ENCODE data around the gene ZBTB48. TPM values are rescaled to one million over a fixed set of nuclear protein-coding genes. Genes with fewer than 3 reads are reported as not detected.

ZBTB48 gene
- total and polyA plus RNA-seq, 4 donors, result 8.3 to 18.1 (median 13.1) TPM

GRCh38 chr1:6603238-6603914, 23.6 kb downstream of the ZBTB48 start:
- H3K4me3 ChIP-seq (ENCODE audit: low read depth in 1 of 3, low read length in 3 of 3), result peak overlapping the region; percentile 62 to 73 (median 73)
- WGBS, result under 1% methylated on average over 36 of the region's 36 CpGs
- H3K9me3 ChIP-seq (ENCODE audit: control insufficient read depth in 4 of 4, low read length in 3 of 4), result no peaks in the 10 kb centered on the region
- H3K36me3 ChIP-seq (ENCODE audit: control insufficient read depth in 4 of 4, insufficient read depth in 3 of 4, low read depth in 1 of 4, low read length in 3 of 4), result peaks cover 0 to 5% (median 2%) of the 10 kb centered on the region in 4 donors
- peak overlapping the region; percentile 99 for H3K9ac ChIP-seq (ENCODE audit: low read depth in 1 of 2, low read length in 2 of 2)
- peak overlapping the region; percentile 98 to 100 for H3K27ac ChIP-seq (ENCODE audit: low read depth in 1 of 2, low read length in 2 of 2)
- peak; percentile 72 for DNase-seq (ENCODE audit: low spot score)
- H3K27me3 ChIP-seq (ENCODE audit: control insufficient read depth in 4 of 4, insufficient read depth in 4 of 4, low read length in 3 of 4), result no peaks in the 10 kb centered on the region
- TF ChIP-seq TAF1 (conservative IDR thresholded peaks at IDR 0.05), result peak; percentile 42
- no peak for TF ChIP-seq GABPA (IDR thresholded peaks at IDR 0.05 in 1 of 2, conservative IDR thresholded peaks at IDR 0.05 in 1 of 2)
- peaks cover 11 to 44% (median 33%) of the 10 kb centered on the region in 4 donors for H3K4me1 ChIP-seq (ENCODE audit: control insufficient read depth in 4 of 4, insufficient read depth in 4 of 4, low read length in 3 of 4)

DNA sequence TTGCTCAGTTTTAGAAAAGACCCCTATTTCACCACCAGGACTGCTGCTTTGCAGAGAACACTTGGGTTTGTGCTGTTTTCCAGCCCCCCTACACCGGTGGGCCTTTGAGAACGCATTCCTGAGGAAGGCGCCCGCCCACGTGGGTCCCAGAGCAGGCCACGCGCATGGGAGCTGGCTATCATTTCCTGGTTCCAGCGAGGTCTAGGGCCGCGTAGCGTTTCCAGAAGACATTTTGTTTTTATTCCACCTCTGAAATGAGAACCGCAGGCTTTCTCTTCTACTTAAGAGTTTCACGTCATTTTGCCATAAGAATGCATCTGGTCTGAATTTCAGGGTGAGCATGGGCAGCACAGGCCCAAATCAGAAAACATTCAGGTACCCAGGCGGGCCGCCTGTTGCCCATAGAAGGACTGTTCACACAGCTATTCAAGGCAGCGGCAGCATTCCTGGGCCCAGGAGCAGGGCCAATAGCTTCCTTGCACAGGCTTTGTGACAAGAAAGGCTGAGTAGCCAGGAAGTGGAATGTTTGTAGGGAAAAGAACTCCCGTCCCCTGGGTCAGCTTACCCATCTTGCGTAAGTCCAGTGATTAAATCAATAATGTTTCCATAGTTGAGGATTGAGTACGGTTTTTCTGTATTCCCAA, 24.2 kb downstream of the ZBTB48 start:
- peak; percentile 94 for TF ChIP-seq SP1 (IDR thresholded peaks at IDR 0.05)
- peak in 1 of 2 donors; percentile 82 for TF ChIP-seq EGR1 (IDR thresholded peaks at IDR 0.05; ENCODE audit: low read depth in 2 of 2)
- peak; percentile 2 for TF ChIP-seq CTCF (IDR thresholded peaks at IDR 0.05; ENCODE audit: low read depth, low read length, missing input control)
- peak in 1 of 2 donors; percentile 66 for TF ChIP-seq GABPA (IDR thresholded peaks at IDR 0.05 in 1 of 2, conservative IDR thresholded peaks at IDR 0.05 in 1 of 2)
- TF ChIP-seq ATF3 (IDR thresholded peaks at IDR 0.05), result peak; percentile 65
- TF ChIP-seq ZBTB33 (IDR thresholded peaks at IDR 0.05), result peak; percentile 56
- TF ChIP-seq HNF4G (IDR thresholded peaks at IDR 0.05), result peak; percentile 84
- TF ChIP-seq HNF4A (conservative IDR thresholded peaks at IDR 0.05), result peak; percentile 94 to 95
- TF ChIP-seq FOXA2 (IDR thresholded peaks at IDR 0.05), result no peak
- TF ChIP-seq, protein P1, sequence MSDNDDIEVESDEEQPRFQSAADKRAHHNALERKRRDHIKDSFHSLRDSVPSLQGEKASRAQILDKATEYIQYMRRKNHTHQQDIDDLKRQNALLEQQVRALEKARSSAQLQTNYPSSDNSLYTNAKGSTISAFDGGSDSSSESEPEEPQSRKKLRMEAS (IDR thresholded peaks at IDR 0.05), result peak; percentile 75
- TF ChIP-seq REST (IDR thresholded peaks at IDR 0.05), result peak; percentile 71
- TF ChIP-seq FOXA1 (IDR thresholded peaks at IDR 0.05), result no peak
- peak; percentile 94 for TF ChIP-seq TAF1 (conservative IDR thresholded peaks at IDR 0.05)
- TF ChIP-seq RXRA (IDR thresholded peaks at IDR 0.05), result peak; percentile 77 to 84
- peak in 1 of 2 donors; percentile 44 for TF ChIP-seq RAD21 (IDR thresholded peaks at IDR 0.05)
- no peak for TF ChIP-seq NR2F2 (IDR thresholded peaks at IDR 0.05)
- TF ChIP-seq JUND (IDR thresholded peaks at IDR 0.05), result peak; percentile 41 to 57
- TF ChIP-seq YY1 (IDR thresholded peaks at IDR 0.05), result peak; percentile 95
- H3K27ac ChIP-seq (ENCODE audit: low read depth in 1 of 2, low read length in 2 of 2), result peak overlapping the region; percentile 98 to 100
- WGBS, result 16% methylated on average over 19 of the region's 19 CpGs
- H3K27me3 ChIP-seq (ENCODE audit: control insufficient read depth in 4 of 4, insufficient read depth in 4 of 4, low read length in 3 of 4), result no peaks in the 10 kb centered on the region
- H3K9ac ChIP-seq (ENCODE audit: low read depth in 1 of 2, low read length in 2 of 2), result peak overlapping the region; percentile 99
- H3K4me1 ChIP-seq (ENCODE audit: control insufficient read depth in 4 of 4, insufficient read depth in 4 of 4, low read length in 3 of 4), result peaks cover 10 to 40% (median 31%) of the 10 kb centered on the region in 4 donors
- peak overlapping the region; percentile 62 to 73 (median 73) for H3K4me3 ChIP-seq (ENCODE audit: low read depth in 1 of 3, low read length in 3 of 3)
- no peaks in the 10 kb centered on the region for H3K9me3 ChIP-seq (ENCODE audit: control insufficient read depth in 4 of 4, low read length in 3 of 4)
- H3K36me3 ChIP-seq (ENCODE audit: control insufficient read depth in 4 of 4, insufficient read depth in 3 of 4, low read depth in 1 of 4, low read length in 3 of 4), result peaks cover 0 to 1% (median under 1%) of the 10 kb centered on the region in 4 donors
- peak; percentile 59 for DNase-seq (ENCODE audit: low spot score)
